Measurements from ENCODE around the gene RPL36. TPM values are rescaled to one million over a fixed set of nuclear protein-coding genes. Genes with fewer than 3 reads are reported as not detected.
A peak's percentile ranks its signal among the peaks of the same experiment; 100 is the strongest.

RPL36 gene
- total RNA-seq, 2 donors from 2014 or later: 844 to 976 TPM

- H3K4me3 ChIP-seq: no peak overlapping the region
- TF ChIP-seq CTCF (IDR thresholded peaks at IDR 0.05): no peak
- peaks cover 13% of the 10 kb centered on the region for H3K36me3 ChIP-seq
- H3K9ac ChIP-seq (ENCODE audit: low read depth in 2 of 2, low read length in 2 of 2): peak overlapping the region in 1 of 2 donors; percentile 77
- intact Hi-C loops (cut with DNase I): no loop called here
- H3K4me1 ChIP-seq: peaks cover 11% of the 10 kb centered on the region
- DNase-seq: no peak
- no peak overlapping the region for H3K27ac ChIP-seq
- no peaks in the 10 kb centered on the region for H3K27me3 ChIP-seq
- H3K9me3 ChIP-seq: no peaks in the 10 kb centered on the region
Observed at GRCh38 chr19:5692723-5693194, 2.7 kb downstream of the RPL36 start.

GRCh38 chr19:5693195-5694166 lies 3.4 kb downstream of the RPL36 start:
- TF ChIP-seq CTCF (IDR thresholded peaks at IDR 0.05): no peak
- Histone ChIP-seq H3K36me3 (peaks cover 13% of the 10 kb centered on the region), H3K4me1 (peaks cover 11% of the 10 kb centered on the region), H3K4me3 (no peak overlapping the region), H3K9me3 (no peaks in the 10 kb centered on the region), H3K9ac (ENCODE audit: low read depth in 2 of 2, low read length in 2 of 2) (no peak overlapping the region), H3K27me3 (no peaks in the 10 kb centered on the region), H3K27ac (no peak overlapping the region)
- DNase-seq: no peak
- intact Hi-C loops (cut with DNase I): no loop called here

- no peak for DNase-seq
- H3K4me3 ChIP-seq: no peak overlapping the region
- H3K9me3 ChIP-seq: no peaks in the 10 kb centered on the region
- no peak for TF ChIP-seq CTCF (IDR thresholded peaks at IDR 0.05)
- H3K36me3 ChIP-seq: peaks cover 18% of the 10 kb centered on the region
- no peak overlapping the region for H3K9ac ChIP-seq (ENCODE audit: low read depth in 2 of 2, low read length in 2 of 2)
- no peaks in the 10 kb centered on the region for H3K27me3 ChIP-seq
- intact Hi-C loops (cut with DNase I): no loop called here
- H3K4me1 ChIP-seq: peaks cover 11% of the 10 kb centered on the region
- H3K27ac ChIP-seq: no peak overlapping the region
Observed at GRCh38 chr19:5694167-5694955, 4.3 kb downstream of the RPL36 start.

- H3K9me3 ChIP-seq: no peaks in the 10 kb centered on the region
- intact Hi-C loops (cut with DNase I): no loop called here
- no peak overlapping the region for H3K9ac ChIP-seq (ENCODE audit: low read depth in 2 of 2, low read length in 2 of 2)
- no peak for DNase-seq
- no peaks in the 10 kb centered on the region for H3K27me3 ChIP-seq
- TF ChIP-seq CTCF (IDR thresholded peaks at IDR 0.05): no peak
- H3K4me1 ChIP-seq: peaks cover 11% of the 10 kb centered on the region
- no peak overlapping the region for H3K27ac ChIP-seq
- H3K36me3 ChIP-seq: peaks cover 18% of the 10 kb centered on the region
- no peak overlapping the region for H3K4me3 ChIP-seq
Observed at GRCh38 chr19:5694956-5695648, 5.0 kb downstream of the RPL36 start.

GRCh38 chr19:5695649-5696195 lies 5.6 kb downstream of the RPL36 start:
- H3K36me3 ChIP-seq: peaks cover 18% of the 10 kb centered on the region
- no peak for DNase-seq
- no peak overlapping the region for H3K4me3 ChIP-seq

More at GRCh38 chr19:5695649-5696195, 5.6 kb downstream of the RPL36 start:
- Histone ChIP-seq H3K27ac (no peak overlapping the region), H3K4me1 (peaks cover 11% of the 10 kb centered on the region), H3K9ac (ENCODE audit: low read depth in 2 of 2, low read length in 2 of 2) (no peak overlapping the region), H3K9me3 (no peaks in the 10 kb centered on the region), H3K27me3 (no peaks in the 10 kb centered on the region)
- no peak for TF ChIP-seq CTCF (IDR thresholded peaks at IDR 0.05)
- intact Hi-C loops (cut with DNase I): no loop called here
